GM06990 (cell line): Measurements from ENCODE around the gene XDH.

Source experiments
- DNase-seq: peaks from one replicate; pipeline ENCODE4 v3.0.0-alpha.2; 2011; ENCODE audit not compliant: insufficient read length; ENCODE audit errors: extremely low read depth
- H3K27me3 ChIP-seq: replicated peaks from 2 replicates; pipeline ENCODE4 v1.6.0; 2011; ENCODE audit warnings: low read length; ENCODE audit not compliant: control insufficient read depth, insufficient read depth
- H3K36me3 ChIP-seq: 2 replicates; pipeline ENCODE4 v1.5.1; 2011; ENCODE audit warnings: low read length; ENCODE audit not compliant: control insufficient read depth, insufficient read depth
- H3K4me3 ChIP-seq: replicated peaks from 2 replicates; pipeline ENCODE4 v1.5.1; 2011; ENCODE audit warnings: low read depth, mild to moderate bottlenecking, control low read depth, low read length
- CTCF ChIP-seq: IDR thresholded peaks from 2 replicates; pipeline ENCODE4 v1.5.1; 2011; ENCODE audit warnings: low read length, control low read depth, mild to moderate bottlenecking, inconsistent platforms; ENCODE audit not compliant: insufficient read depth, poor library complexity, severe bottlenecking

Gene XDH

GRCh38 chr2:31366733-31367132 is 47.8 kb downstream of the XDH start:
- Histone ChIP-seq H3K36me3 (no peaks in the 10 kb centered on the region), H3K4me3 (no peak overlapping the region), H3K27me3 (no peaks in the 10 kb centered on the region)
- no peak for TF ChIP-seq CTCF
- no peak for DNase-seq

- TF ChIP-seq CTCF: no peak
- H3K36me3 ChIP-seq: no peaks in the 10 kb centered on the region
- no peak overlapping the region for H3K4me3 ChIP-seq
Measured at GRCh38 chr2:31365834-31366505, 48.6 kb downstream of the XDH start.

GRCh38 chr2:31365348-31365747 is 49.2 kb downstream of the XDH start:
- H3K27me3 ChIP-seq: no peaks in the 10 kb centered on the region
- H3K4me3 ChIP-seq: no peak overlapping the region
- H3K36me3 ChIP-seq: no peaks in the 10 kb centered on the region
- DNase-seq: no peak
- no peak for TF ChIP-seq CTCF

More at GRCh38 chr2:31365834-31366505, 48.6 kb downstream of the XDH start:
- no peaks in the 10 kb centered on the region for H3K27me3 ChIP-seq
- DNase-seq: no peak

- H3K36me3 ChIP-seq: no peaks in the 10 kb centered on the region
- TF ChIP-seq CTCF: no peak
Measured at GRCh38 chr2:31363956-31364750, 50.4 kb downstream of the XDH start.

GRCh38 chr2:31362581-31362980 is 52.0 kb downstream of the XDH start:
- no peaks in the 10 kb centered on the region for H3K36me3 ChIP-seq
- H3K4me3 ChIP-seq: no peak overlapping the region
- no peaks in the 10 kb centered on the region for H3K27me3 ChIP-seq
- no peak for DNase-seq
- no peak for TF ChIP-seq CTCF

More at GRCh38 chr2:31363956-31364750, 50.4 kb downstream of the XDH start:
- Histone ChIP-seq H3K27me3 (no peaks in the 10 kb centered on the region), H3K4me3 (no peak overlapping the region)
- no peak for DNase-seq
